GM10248 (cell line): ENCODE results near the gene PDE4B.

Experiments
- CTCF ChIA-PET: fragments of 300-600 bp; sonication (Branson Sonifier 250); formaldehyde crosslinking; extraction: SDS; loops from one replicate; lab custom pipeline; 2021; ENCODE audit warnings: antibody characterized with exemption; lab: Yijun Ruan, JAX
- POLR2A ChIA-PET: fragments of 350-650 bp; sonication (Branson Sonifier 250); formaldehyde crosslinking; extraction: SDS; loops from one replicate; lab custom pipeline; 2020; ENCODE audit warnings: antibody characterized with exemption; lab: Yijun Ruan, JAX
- DNase-seq: peaks from one replicate; pipeline ENCODE4 v3.0.0; 2012; ENCODE audit errors: extremely low spot score
- CTCF ChIP-seq: IDR thresholded peaks from 2 replicates; pipeline ENCODE4 v1.5.1; 2012; ENCODE audit warnings: mild to moderate bottlenecking, low read depth; ENCODE audit errors: extremely low read depth, missing control alignments, control extremely low read depth

PDE4B gene

GRCh38 chr1:65938506-65938905 lies 145.8 kb downstream of the PDE4B start:
- no peak for TF ChIP-seq CTCF
- POLR2A ChIA-PET: no interaction called here
- CTCF ChIA-PET: no interaction called here
- DNase-seq: no peak

GRCh38 chr1:65939191-65939590 lies 146.5 kb downstream of the PDE4B start:
- POLR2A ChIA-PET: no interaction called here
- TF ChIP-seq CTCF: no peak
- no peak for DNase-seq
- CTCF ChIA-PET: interaction anchor here (1.4 to 1.5 kb wide), 2 partner anchors 9 to 147 kb away, joined by 3 to 5 read pairs; no protein-coding TSS in a partner anchor

GRCh38 chr1:65939636-65940035 lies 146.9 kb downstream of the PDE4B start:
- DNase-seq: no peak
- ChIA-PET CTCF (interaction anchor here (0.8 to 1.5 kb wide), 3 partner anchors 9 to 147 kb away, joined by 3 to 5 read pairs (median 3); no protein-coding TSS in a partner anchor), POLR2A (no interaction called here)
- no peak for TF ChIP-seq CTCF

GRCh38 chr1:65940126-65940525 lies 147.4 kb downstream of the PDE4B start:
- DNase-seq: no peak
- ChIA-PET POLR2A (no interaction called here), CTCF (interaction anchor here (0.8 to 1.5 kb wide), 5 partner anchors 8 to 505 kb away, joined by 3 to 5 read pairs (median 3); no protein-coding TSS in a partner anchor)
- TF ChIP-seq CTCF: no peak

- CTCF ChIA-PET: no interaction called here
- POLR2A ChIA-PET: no interaction called here
Measured at GRCh38 chr1:65942476-65942875, 149.8 kb downstream of the PDE4B start.

GRCh38 chr1:65946376-65946775 lies 153.7 kb downstream of the PDE4B start:
- no peak for DNase-seq
- CTCF ChIA-PET: no interaction called here
- POLR2A ChIA-PET: no interaction called here
- no peak for TF ChIP-seq CTCF

More at GRCh38 chr1:65942476-65942875, 149.8 kb downstream of the PDE4B start:
- TF ChIP-seq CTCF: no peak
- no peak for DNase-seq

GRCh38 chr1:65946960-65947359 lies 154.3 kb downstream of the PDE4B start:
- ChIA-PET POLR2A (no interaction called here), CTCF (no interaction called here)
- no peak for DNase-seq
- TF ChIP-seq CTCF: no peak
